Measurements from ENCODE around the gene PCGF1. TPM values are rescaled to one million over a fixed set of nuclear protein-coding genes. Genes with fewer than 3 reads are reported as not detected.

Gene PCGF1
- total and polyA plus RNA-seq, 2 of the 13 experiments (the other 11 are each of a cell fraction or from before 2014, with no cell fraction given) = 20.4 to 22.6 TPM

DNA sequence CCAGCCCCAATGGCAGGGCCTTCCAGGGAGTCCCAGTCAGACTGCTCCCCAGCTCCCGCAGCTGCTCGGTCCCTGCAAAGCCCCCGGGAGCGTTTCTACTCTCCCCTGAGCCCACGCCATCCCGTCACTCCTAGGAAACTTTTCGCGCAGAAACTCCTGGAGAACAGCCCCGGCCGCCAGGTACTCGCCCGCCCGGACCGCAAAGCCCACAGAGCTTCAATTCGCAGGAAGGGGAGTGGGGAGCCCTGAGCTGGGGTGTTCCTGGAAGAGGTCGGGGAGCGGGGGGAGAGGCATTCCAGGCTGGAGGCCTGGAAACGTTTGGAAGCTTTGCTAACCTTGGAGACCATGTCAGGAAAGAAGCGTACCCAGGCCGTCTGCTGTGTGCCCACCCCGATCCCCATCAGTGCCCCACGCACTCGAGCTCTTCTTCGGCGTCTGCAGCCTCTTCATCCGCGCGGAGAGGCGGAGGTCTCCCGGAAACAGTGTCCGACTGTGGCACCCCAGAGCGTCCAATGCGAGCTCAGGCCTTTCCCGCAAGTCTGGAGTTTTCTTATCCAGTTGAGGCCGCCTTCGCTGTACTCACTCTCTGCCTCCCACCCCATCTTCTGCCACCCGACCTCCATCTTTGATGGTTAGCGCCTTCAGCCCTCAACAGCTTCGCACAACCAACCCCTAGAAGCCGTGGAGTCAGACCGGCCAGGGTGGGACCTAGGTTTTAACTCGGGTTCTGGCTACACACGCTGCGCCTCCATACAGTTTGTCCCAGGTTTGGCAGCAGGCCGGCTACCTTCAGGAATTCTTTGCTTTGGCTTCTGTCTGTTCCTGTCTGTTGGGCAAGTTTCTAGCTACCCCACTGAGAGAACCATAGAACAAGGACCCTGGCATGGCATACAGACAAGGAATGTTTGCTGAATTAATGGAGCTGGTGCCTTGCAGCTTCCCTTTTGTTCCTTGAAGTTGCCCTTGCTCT is 3.7 kb downstream of the PCGF1 start (continued):
- TF ChIP-seq, protein P1, sequence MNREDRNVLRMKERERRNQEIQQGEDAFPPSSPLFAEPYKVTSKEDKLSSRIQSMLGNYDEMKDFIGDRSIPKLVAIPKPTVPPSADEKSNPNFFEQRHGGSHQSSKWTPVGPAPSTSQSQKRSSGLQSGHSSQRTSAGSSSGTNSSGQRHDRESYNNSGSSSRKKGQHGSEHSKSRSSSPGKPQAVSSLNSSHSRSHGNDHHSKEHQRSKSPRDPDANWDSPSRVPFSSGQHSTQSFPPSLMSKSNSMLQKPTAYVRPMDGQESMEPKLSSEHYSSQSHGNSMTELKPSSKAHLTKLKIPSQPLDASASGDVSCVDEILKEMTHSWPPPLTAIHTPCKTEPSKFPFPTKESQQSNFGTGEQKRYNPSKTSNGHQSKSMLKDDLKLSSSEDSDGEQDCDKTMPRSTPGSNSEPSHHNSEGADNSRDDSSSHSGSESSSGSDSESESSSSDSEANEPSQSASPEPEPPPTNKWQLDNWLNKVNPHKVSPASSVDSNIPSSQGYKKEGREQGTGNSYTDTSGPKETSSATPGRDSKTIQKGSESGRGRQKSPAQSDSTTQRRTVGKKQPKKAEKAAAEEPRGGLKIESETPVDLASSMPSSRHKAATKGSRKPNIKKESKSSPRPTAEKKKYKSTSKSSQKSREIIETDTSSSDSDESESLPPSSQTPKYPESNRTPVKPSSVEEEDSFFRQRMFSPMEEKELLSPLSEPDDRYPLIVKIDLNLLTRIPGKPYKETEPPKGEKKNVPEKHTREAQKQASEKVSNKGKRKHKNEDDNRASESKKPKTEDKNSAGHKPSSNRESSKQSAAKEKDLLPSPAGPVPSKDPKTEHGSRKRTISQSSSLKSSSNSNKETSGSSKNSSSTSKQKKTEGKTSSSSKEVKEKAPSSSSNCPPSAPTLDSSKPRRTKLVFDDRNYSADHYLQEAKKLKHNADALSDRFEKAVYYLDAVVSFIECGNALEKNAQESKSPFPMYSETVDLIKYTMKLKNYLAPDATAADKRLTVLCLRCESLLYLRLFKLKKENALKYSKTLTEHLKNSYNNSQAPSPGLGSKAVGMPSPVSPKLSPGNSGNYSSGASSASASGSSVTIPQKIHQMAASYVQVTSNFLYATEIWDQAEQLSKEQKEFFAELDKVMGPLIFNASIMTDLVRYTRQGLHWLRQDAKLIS (CRISPR knock-in tag; IDR thresholded peaks at IDR 0.05) = no peak
- no peak for TF ChIP-seq BRCA1 (CRISPR knock-in tag; IDR thresholded peaks at IDR 0.05)
- TF ChIP-seq, protein P2, sequence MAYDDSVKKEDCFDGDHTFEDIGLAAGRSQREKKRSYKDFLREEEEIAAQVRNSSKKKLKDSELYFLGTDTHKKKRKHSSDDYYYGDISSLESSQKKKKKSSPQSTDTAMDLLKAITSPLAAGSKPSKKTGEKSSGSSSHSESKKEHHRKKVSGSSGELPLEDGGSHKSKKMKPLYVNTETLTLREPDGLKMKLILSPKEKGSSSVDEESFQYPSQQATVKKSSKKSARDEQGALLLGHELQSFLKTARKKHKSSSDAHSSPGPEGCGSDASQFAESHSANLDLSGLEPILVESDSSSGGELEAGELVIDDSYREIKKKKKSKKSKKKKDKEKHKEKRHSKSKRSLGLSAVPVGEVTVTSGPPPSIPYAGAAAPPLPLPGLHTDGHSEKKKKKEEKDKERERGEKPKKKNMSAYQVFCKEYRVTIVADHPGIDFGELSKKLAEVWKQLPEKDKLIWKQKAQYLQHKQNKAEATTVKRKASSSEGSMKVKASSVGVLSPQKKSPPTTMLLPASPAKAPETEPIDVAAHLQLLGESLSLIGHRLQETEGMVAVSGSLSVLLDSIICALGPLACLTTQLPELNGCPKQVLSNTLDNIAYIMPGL (CRISPR knock-in tag; IDR thresholded peaks at IDR 0.05; ENCODE audit: borderline replicate concordance in 1 of 2, low read depth in 1 of 2) = no peak
- TF ChIP-seq, protein P3, sequence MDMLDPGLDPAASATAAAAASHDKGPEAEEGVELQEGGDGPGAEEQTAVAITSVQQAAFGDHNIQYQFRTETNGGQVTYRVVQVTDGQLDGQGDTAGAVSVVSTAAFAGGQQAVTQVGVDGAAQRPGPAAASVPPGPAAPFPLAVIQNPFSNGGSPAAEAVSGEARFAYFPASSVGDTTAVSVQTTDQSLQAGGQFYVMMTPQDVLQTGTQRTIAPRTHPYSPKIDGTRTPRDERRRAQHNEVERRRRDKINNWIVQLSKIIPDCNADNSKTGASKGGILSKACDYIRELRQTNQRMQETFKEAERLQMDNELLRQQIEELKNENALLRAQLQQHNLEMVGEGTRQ (IDR thresholded peaks at IDR 0.05; ENCODE audit: low read depth, low read length) = no peak
- TF ChIP-seq, protein P3 (CRISPR knock-in tag; IDR thresholded peaks at IDR 0.05; ENCODE audit: borderline replicate concordance) = no peak; the same call in 1 of the 2 replicates
- no peak for TF ChIP-seq CENPT (CRISPR knock-in tag; IDR thresholded peaks at IDR 0.05; ENCODE audit: low read depth)
- 0 out of 2 replicates have a peak, but pooled peaks have one; percentile 28 for TF ChIP-seq NFIB (CRISPR knock-in tag; IDR thresholded peaks at IDR 0.05; ENCODE audit: borderline replicate concordance)
- TF ChIP-seq ZBTB7A (CRISPR knock-in tag; IDR thresholded peaks at IDR 0.05) = no peak
- TF ChIP-seq HNRNPLL (IDR thresholded peaks at IDR 0.05; ENCODE audit: low read depth, low read length, poor library complexity, severe bottlenecking) = no peak
- TF ChIP-seq, protein P4, sequence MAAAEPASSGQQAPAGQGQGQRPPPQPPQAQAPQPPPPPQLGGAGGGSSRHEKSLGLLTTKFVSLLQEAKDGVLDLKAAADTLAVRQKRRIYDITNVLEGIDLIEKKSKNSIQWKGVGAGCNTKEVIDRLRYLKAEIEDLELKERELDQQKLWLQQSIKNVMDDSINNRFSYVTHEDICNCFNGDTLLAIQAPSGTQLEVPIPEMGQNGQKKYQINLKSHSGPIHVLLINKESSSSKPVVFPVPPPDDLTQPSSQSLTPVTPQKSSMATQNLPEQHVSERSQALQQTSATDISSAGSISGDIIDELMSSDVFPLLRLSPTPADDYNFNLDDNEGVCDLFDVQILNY (CRISPR knock-in tag; conservative IDR thresholded peaks at IDR 0.05) = no peak
- TF ChIP-seq, protein P5, sequence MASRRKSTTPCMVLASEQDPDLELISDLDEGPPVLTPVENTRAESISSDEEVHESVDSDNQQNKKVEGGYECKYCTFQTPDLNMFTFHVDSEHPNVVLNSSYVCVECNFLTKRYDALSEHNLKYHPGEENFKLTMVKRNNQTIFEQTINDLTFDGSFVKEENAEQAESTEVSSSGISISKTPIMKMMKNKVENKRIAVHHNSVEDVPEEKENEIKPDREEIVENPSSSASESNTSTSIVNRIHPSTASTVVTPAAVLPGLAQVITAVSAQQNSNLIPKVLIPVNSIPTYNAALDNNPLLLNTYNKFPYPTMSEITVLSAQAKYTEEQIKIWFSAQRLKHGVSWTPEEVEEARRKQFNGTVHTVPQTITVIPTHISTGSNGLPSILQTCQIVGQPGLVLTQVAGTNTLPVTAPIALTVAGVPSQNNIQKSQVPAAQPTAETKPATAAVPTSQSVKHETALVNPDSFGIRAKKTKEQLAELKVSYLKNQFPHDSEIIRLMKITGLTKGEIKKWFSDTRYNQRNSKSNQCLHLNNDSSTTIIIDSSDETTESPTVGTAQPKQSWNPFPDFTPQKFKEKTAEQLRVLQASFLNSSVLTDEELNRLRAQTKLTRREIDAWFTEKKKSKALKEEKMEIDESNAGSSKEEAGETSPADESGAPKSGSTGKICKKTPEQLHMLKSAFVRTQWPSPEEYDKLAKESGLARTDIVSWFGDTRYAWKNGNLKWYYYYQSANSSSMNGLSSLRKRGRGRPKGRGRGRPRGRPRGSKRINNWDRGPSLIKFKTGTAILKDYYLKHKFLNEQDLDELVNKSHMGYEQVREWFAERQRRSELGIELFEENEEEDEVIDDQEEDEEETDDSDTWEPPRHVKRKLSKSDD (CRISPR knock-in tag; IDR thresholded peaks at IDR 0.05; ENCODE audit: low read depth) = no peak
- no peak for TF ChIP-seq ZNF292 (CRISPR knock-in tag; IDR thresholded peaks at IDR 0.05; ENCODE audit: borderline replicate concordance, low read depth)
- no peak for TF ChIP-seq HDAC6 (IDR thresholded peaks at IDR 0.05; ENCODE audit: low read depth, low read length)
- no peak for TF ChIP-seq FOSL2 (CRISPR knock-in tag; IDR thresholded peaks at IDR 0.05)
- TF ChIP-seq PHF8 (CRISPR knock-in tag; IDR thresholded peaks at IDR 0.05) = no peak; the same call in 1 of the 2 replicates
- TF ChIP-seq ZNF143 (CRISPR knock-in tag; IDR thresholded peaks at IDR 0.05) = no peak
